Measurements from ENCODE around the gene CCDC149.

Gene CCDC149

GRCh38 chr4:24840826-24841543 lies 71.9 kb downstream of the CCDC149 start:
- no peak for DNase-seq (ENCODE audit: low read depth)

- DNase-seq (ENCODE audit: low read depth) = no peak
Observed at GRCh38 chr4:24840362-24840761, 72.5 kb downstream of the CCDC149 start.

GRCh38 chr4:24837781-24838180 lies 75.1 kb downstream of the CCDC149 start:
- no peak for DNase-seq (ENCODE audit: low read depth)

GRCh38 chr4:24837336-24837735 lies 75.5 kb downstream of the CCDC149 start:
- DNase-seq (ENCODE audit: low read depth) = no peak

GRCh38 chr4:24836661-24837242 lies 76.1 kb downstream of the CCDC149 start:
- DNase-seq (ENCODE audit: low read depth) = no peak

GRCh38 chr4:24835696-24836095 lies 77.1 kb downstream of the CCDC149 start:
- no peak for DNase-seq (ENCODE audit: low read depth)

- no peak for DNase-seq (ENCODE audit: low read depth)
Observed at GRCh38 chr4:24831637-24832036, 81.2 kb downstream of the CCDC149 start.

GRCh38 chr4:24824720-24825119 lies 88.1 kb downstream of the CCDC149 start:
- no peak for DNase-seq (ENCODE audit: low read depth)

GRCh38 chr4:24820541-24820940 lies 92.3 kb downstream of the CCDC149 start:
- DNase-seq (ENCODE audit: low read depth) = no peak

GRCh38 chr4:24816797-24817196 lies 96.0 kb downstream of the CCDC149 start:
- no peak for DNase-seq (ENCODE audit: low read depth)

- no peak for DNase-seq (ENCODE audit: low read depth)
Observed at GRCh38 chr4:24813732-24814131, 99.1 kb downstream of the CCDC149 start.

GRCh38 chr4:24810871-24811631 lies 101.8 kb downstream of the CCDC149 start:
- DNase-seq (ENCODE audit: low read depth) = no peak

GRCh38 chr4:24809815-24810405 lies 102.9 kb downstream of the CCDC149 start:
- no peak for DNase-seq (ENCODE audit: low read depth)

GRCh38 chr4:24809376-24809775 lies 103.5 kb downstream of the CCDC149 start:
- DNase-seq (ENCODE audit: low read depth) = no peak

- DNase-seq (ENCODE audit: low read depth) = no peak
Observed at GRCh38 chr4:24808955-24809354, 103.9 kb downstream of the CCDC149 start.

- DNase-seq (ENCODE audit: low read depth) = no peak
Observed at GRCh38 chr4:24808261-24808660, 104.6 kb downstream of the CCDC149 start.

GRCh38 chr4:24807611-24808010 lies 105.2 kb downstream of the CCDC149 start:
- DNase-seq (ENCODE audit: low read depth) = no peak

- DNase-seq (ENCODE audit: low read depth) = no peak
Observed at GRCh38 chr4:24806206-24806990, 106.4 kb downstream of the CCDC149 start.

GRCh38 chr4:24805566-24805965 lies 107.3 kb downstream of the CCDC149 start:
- DNase-seq (ENCODE audit: low read depth) = no peak

- DNase-seq (ENCODE audit: low read depth) = no peak
Observed at GRCh38 chr4:24805067-24805466, 107.8 kb downstream of the CCDC149 start.

GRCh38 chr4:24802648-24803047 lies 110.2 kb downstream of the CCDC149 start:
- no peak for DNase-seq (ENCODE audit: low read depth)
